Chondrocyte (in vitro differentiated cells): ENCODE measurements around the gene AS3MT. TPM values are rescaled to one million over a fixed set of nuclear protein-coding genes. Genes with fewer than 3 reads are reported as not detected.

Experiments used
- DNase-seq: peaks from one replicate; pipeline ENCODE4 v3.0.0; 2021; ENCODE audit warnings: mixed read lengths, low spot score
- H3K27ac Mint-ChIP-seq: one replicate; pipeline ENCODE4 v1.8.0; 2021; ENCODE audit warnings: mild to moderate bottlenecking, moderate library complexity, mixed read lengths; ENCODE audit not compliant: unreplicated experiment
- H3K27me3 Mint-ChIP-seq: 2 replicates; pipeline ENCODE4 v1.8.0; 2021; ENCODE audit warnings: low read depth, mixed read lengths
- H3K36me3 Mint-ChIP-seq: 2 replicates; pipeline ENCODE4 v1.8.0; 2021; ENCODE audit warnings: low read depth, mixed read lengths
- H3K4me1 Mint-ChIP-seq: 2 replicates; pipeline ENCODE4 v1.8.0; 2021; ENCODE audit warnings: low read depth, mild to moderate bottlenecking, mixed read lengths
- H3K4me3 Mint-ChIP-seq: one replicate; pipeline ENCODE4 v1.8.0; 2021; ENCODE audit warnings: mild to moderate bottlenecking, moderate library complexity, mixed read lengths; ENCODE audit not compliant: unreplicated experiment
- H3K9me3 Mint-ChIP-seq: 2 replicates; pipeline ENCODE4 v1.8.0; 2021; ENCODE audit warnings: low read depth, mixed read lengths
- total RNA-seq: library from RNA; stranded (reverse); gene quantifications from 3 replicates; pipeline ENCODE4 v1.2.1, GENCODE V29; 2021
- TF ChIP-seq, protein P1 (sequence below): fragments of 200-600 bp; sonication (generic); IDR thresholded peaks from 2 replicates; pipeline ENCODE4 v1.5.0; 2021; ENCODE audit warnings: antibody characterized with exemption, mild to moderate bottlenecking, moderate library complexity

The AS3MT gene
- total RNA-seq, 1 donor from 2014 or later, result 2.2 TPM

DNA sequence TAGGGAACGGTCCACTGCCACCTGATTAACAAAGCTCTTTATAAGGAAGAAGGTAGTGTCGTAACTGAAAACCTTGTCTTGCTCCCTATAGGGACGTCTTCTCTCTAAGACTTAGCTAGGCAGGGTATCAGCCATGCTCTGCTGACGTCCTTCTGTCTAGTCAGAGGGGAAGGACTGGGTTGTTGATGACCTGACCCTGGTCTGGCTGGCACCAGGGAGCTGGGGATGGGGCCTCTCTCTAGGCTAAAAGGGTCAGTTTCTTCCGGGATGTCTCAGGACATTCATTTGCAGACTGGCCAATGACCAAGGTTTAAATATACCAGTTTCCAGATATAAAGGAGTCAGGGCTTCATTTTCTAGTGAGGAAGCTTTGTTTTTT, 41.7 kb upstream of the AS3MT start:
- DNase-seq, result no peak
- H3K4me1 Mint-ChIP-seq, result peaks cover 4% of the 10 kb centered on the region
- no peaks in the 10 kb centered on the region for H3K27me3 Mint-ChIP-seq
- H3K9me3 Mint-ChIP-seq, result no peaks in the 10 kb centered on the region
- no peak overlapping the region for H3K27ac Mint-ChIP-seq
- TF ChIP-seq, protein P1, sequence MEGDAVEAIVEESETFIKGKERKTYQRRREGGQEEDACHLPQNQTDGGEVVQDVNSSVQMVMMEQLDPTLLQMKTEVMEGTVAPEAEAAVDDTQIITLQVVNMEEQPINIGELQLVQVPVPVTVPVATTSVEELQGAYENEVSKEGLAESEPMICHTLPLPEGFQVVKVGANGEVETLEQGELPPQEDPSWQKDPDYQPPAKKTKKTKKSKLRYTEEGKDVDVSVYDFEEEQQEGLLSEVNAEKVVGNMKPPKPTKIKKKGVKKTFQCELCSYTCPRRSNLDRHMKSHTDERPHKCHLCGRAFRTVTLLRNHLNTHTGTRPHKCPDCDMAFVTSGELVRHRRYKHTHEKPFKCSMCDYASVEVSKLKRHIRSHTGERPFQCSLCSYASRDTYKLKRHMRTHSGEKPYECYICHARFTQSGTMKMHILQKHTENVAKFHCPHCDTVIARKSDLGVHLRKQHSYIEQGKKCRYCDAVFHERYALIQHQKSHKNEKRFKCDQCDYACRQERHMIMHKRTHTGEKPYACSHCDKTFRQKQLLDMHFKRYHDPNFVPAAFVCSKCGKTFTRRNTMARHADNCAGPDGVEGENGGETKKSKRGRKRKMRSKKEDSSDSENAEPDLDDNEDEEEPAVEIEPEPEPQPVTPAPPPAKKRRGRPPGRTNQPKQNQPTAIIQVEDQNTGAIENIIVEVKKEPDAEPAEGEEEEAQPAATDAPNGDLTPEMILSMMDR, result no peak
- H3K4me3 Mint-ChIP-seq, result no peak overlapping the region
- H3K36me3 Mint-ChIP-seq, result peaks cover 2% of the 10 kb centered on the region

DNA sequence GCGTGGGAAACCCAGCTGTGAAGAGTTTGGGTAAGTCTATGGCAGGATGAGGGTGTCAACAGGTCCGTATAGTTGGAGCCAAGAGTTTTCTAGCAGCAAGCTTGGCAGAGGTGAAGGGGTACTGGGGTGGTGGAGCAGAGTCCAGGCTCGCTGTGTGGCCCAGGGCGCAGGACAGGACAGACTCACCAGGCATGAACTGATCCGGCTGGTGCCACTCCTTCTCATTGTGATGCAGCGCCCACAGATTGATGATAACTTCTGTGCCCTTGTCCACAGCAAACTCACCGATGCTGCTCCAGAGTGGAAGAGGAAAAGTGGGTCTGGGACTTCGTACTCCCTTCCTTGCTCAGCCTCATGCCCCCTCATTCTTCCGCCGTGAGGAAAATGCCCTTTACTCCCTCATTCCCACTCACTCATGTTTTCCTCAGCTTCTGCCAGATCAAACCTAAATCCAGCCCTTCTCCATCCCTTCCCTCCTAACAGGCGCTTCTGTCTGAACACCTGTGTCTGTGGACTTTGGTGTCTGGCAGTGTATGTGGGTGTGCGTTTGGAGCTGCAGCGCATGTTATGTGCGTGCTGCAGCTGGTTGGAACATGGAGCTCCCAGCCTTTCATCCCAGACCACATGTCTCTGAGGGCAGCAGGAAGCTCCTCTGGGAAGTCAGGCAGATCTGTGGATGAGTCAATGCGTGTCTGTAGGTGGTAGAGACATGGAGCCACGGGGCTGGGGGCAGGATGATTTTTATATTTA, 37.8 kb upstream of the AS3MT start:
- DNase-seq, result no peak
- TF ChIP-seq, protein P1, result no peak
- Mint-ChIP-seq H3K4me3 (no peak overlapping the region), H3K9me3 (no peaks in the 10 kb centered on the region), H3K4me1 (peaks cover 9% of the 10 kb centered on the region), H3K27me3 (no peaks in the 10 kb centered on the region), H3K27ac (no peak overlapping the region), H3K36me3 (peaks cover 2% of the 10 kb centered on the region)

DNA sequence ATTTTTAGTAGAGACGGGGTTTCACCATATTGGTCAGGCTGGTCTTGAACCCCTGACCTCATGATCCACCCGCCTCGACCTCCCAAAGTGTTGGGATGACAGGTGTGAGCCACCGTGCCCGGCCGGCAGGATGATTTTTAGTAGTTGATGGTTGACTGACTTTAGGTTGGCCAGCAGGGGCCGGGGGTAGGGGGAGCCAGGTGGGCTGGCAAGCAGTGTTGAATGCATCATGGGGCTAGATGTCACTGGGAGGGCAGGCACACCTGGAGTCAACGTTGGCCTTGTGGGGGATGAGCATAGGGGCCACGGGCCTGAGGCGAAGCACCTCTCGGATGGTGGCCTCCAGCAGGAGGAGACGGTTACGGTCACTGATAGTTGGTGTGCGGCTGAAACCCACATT, 37.0 kb upstream of the AS3MT start:
- DNase-seq, result no peak
- H3K4me3 Mint-ChIP-seq, result no peak overlapping the region
- H3K27ac Mint-ChIP-seq, result no peak overlapping the region
- peaks cover 2% of the 10 kb centered on the region for H3K36me3 Mint-ChIP-seq
- H3K4me1 Mint-ChIP-seq, result peaks cover 12% of the 10 kb centered on the region
- H3K9me3 Mint-ChIP-seq, result no peaks in the 10 kb centered on the region
- H3K27me3 Mint-ChIP-seq, result no peaks in the 10 kb centered on the region
- TF ChIP-seq, protein P1, result no peak

DNA sequence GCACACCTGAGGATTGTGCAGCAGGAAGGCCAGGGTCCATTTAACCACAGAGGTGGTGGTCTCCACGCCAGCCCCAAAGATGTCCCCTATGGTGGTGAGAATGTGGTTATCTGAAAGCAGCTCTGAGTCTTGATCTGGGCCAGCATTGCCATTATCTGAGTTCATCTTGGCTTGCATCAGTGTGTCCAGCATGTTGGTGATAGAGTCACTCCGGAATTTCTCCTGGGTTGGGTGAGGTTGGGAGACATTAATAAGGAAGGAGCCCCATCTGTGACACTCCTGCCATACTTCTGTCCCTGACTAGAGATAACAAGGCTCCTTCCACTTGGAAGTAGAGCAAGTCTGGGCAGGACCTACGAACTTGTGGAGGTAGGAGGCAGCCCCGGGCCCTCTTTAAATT, 36.3 kb upstream of the AS3MT start:
- H3K36me3 Mint-ChIP-seq, result peaks cover 4% of the 10 kb centered on the region
- H3K4me3 Mint-ChIP-seq, result no peak overlapping the region
- H3K27ac Mint-ChIP-seq, result no peak overlapping the region
- no peaks in the 10 kb centered on the region for H3K27me3 Mint-ChIP-seq
- TF ChIP-seq, protein P1, result no peak
- no peak for DNase-seq
- peaks cover 5% of the 10 kb centered on the region for H3K9me3 Mint-ChIP-seq
- peaks cover 15% of the 10 kb centered on the region for H3K4me1 Mint-ChIP-seq

DNA sequence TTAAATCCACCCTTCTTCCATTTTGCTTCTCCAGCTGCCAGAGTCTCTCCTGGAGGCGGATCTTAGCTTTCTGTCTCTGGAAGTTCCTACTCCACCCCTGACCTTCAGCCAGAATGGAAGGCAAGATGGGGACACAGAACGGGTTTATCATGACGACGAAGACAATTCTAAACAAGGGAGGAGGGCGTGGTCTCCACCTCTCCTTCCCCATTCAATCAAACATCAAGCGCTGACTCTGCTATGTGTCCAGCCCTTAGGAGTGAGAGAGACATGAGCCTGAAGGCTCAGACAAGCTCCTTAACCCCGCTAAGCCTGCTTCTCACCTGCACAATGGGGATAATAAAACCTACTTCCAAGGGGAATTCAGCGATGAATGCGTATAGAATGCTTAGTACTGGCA, 35.1 kb upstream of the AS3MT start:
- peaks cover 13% of the 10 kb centered on the region for H3K9me3 Mint-ChIP-seq
- no peaks in the 10 kb centered on the region for H3K27me3 Mint-ChIP-seq
- DNase-seq, result no peak
- no peak overlapping the region for H3K4me3 Mint-ChIP-seq
- H3K36me3 Mint-ChIP-seq, result peaks cover 9% of the 10 kb centered on the region
- no peak overlapping the region for H3K27ac Mint-ChIP-seq
- TF ChIP-seq, protein P1, result no peak
- H3K4me1 Mint-ChIP-seq, result peaks cover 15% of the 10 kb centered on the region
